Measurements from ENCODE around the gene PEX11B. TPM values are rescaled to one million over a fixed set of nuclear protein-coding genes. Genes with fewer than 3 reads are reported as not detected.

PEX11B gene
- total and polyA plus RNA-seq, 5 experiments from 2014 or later: 35.3 to 50.3 (median 39.7) TPM

DNA sequence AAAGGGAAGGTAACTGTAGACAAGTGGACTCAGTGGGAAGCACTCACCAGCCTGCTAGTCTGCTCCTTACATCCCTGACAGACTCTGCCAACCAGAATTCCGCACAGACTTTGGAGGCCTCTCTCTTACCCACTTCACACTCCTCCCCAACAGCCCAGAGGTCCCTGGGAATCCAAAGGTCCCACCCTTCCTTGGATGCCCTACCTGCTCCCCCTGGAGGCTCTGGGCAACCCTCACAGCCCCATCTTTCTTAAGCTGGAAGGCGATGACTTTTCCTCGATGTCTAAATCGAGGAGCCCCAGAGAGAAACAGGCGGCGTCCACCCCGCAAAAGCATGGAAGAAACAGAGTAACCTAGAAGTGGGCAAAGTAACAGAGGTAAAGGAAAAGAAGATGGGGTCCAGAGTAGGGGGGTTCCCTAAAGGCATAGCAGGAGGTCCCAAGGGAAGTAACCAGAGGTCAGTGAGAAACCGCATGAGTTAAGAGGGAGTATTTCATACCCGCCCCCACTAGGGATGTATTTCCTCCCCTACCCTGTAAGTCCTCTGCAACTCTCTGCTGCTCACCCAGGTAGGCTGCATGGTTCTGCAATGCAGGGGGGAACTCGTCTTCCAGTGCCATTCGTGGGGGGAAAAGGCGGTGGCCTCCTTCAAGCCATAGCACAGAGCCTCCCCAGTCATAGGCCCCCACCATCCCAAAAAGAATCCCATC is 17.1 kb downstream of the PEX11B start:
- H3K9me3 Mint-ChIP-seq: no peaks in the 10 kb centered on the region
- peaks cover 0 to 2% (median 0%) of the 10 kb centered on the region in 4 donors for H3K4me1 Mint-ChIP-seq
- peaks cover 0 to 13% (median 11%) of the 10 kb centered on the region in 3 donors for H3K36me3 Mint-ChIP-seq
- peak overlapping the region in 1 of 10 donors; percentile 48 for H3K27ac Mint-ChIP-seq
- ATAC-seq (no peak), DNase-seq (no peak)
- H3K27me3 Mint-ChIP-seq: no peaks in the 10 kb centered on the region
- POLR2A ChIA-PET: no interaction called here
- H3K4me3 Mint-ChIP-seq: no peak overlapping the region

DNA sequence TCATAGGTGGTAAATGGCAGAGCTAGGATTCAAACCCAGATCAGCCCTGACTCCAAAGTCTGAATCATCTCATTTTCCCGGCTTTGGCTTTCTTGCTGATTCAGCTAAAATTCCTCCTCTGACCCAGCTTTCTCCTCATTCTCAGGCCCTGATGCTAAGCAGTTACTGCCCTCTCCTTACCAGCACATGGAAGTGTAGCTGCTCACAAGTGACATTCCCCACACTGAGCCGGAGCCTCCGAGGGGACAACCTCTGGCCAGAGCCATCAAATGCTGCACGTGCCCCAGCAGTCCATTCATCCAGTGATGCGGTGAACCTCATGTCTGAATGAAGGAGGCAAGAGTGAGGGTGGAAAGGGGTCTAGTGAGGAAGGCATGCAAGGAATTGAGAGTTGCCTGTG is 19.8 kb downstream of the PEX11B start:
- Mint-ChIP-seq H3K4me3 (no peak overlapping the region), H3K4me1 (no peaks in the 10 kb centered on the region)
- POLR2A ChIA-PET: interaction anchor here (1.2 kb wide), 1 partner anchor 10 kb away, joined by 4 read pairs; no protein-coding TSS in a partner anchor

DNA sequence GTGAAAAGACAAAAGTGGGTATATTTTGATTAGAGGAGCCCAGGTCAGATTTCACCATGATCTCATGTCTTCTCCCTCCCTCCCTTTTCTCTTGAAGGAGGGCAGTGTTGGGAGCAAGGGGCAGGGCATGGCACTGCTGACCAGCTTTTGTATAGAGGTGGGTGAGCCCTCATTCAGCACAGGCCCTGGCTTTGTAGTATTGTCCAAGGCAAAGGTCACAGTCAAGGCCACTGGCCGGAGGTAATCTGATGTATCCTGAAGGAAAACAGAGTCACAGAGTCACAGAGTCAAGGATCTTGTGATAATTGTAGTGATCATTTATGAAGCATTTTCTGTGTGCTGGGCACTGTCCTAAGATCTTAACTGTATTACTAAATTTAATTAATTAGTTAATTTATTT is 20.5 kb downstream of the PEX11B start:
- H3K4me3 Mint-ChIP-seq: no peak overlapping the region

More for the DNA sequence above, 19.8 kb downstream of the PEX11B start:
- Mint-ChIP-seq H3K27me3 (no peaks in the 10 kb centered on the region), H3K27ac (no peak overlapping the region), H3K9me3 (no peaks in the 10 kb centered on the region), H3K36me3 (peaks cover 0 to 13% (median 11%) of the 10 kb centered on the region in 3 donors)
- no peak for ATAC-seq
- no peak for DNase-seq

GRCh38 chr1:145895471-145895870 is 23.0 kb downstream of the PEX11B start:
- Mint-ChIP-seq H3K36me3 (peaks cover 0 to 9% (median 3%) of the 10 kb centered on the region in 3 donors), H3K27ac (peak overlapping the region in 1 of 10 donors; percentile 12), H3K9me3 (no peaks in the 10 kb centered on the region), H3K4me3 (no peak overlapping the region), H3K4me1 (no peaks in the 10 kb centered on the region), H3K27me3 (no peaks in the 10 kb centered on the region)
- POLR2A ChIA-PET: no interaction called here
- ATAC-seq: no peak
- DNase-seq: no peak

More for the DNA sequence above, 20.5 kb downstream of the PEX11B start:
- Mint-ChIP-seq H3K27me3 (no peaks in the 10 kb centered on the region), H3K36me3 (peaks cover 0 to 13% (median 11%) of the 10 kb centered on the region in 3 donors), H3K9me3 (no peaks in the 10 kb centered on the region), H3K4me1 (no peaks in the 10 kb centered on the region), H3K27ac (no peak overlapping the region)
- POLR2A ChIA-PET: interaction anchor here (1.2 kb wide), 1 partner anchor 11 kb away, joined by 4 read pairs; no protein-coding TSS in a partner anchor
- ATAC-seq (no peak), DNase-seq (no peak)

DNA sequence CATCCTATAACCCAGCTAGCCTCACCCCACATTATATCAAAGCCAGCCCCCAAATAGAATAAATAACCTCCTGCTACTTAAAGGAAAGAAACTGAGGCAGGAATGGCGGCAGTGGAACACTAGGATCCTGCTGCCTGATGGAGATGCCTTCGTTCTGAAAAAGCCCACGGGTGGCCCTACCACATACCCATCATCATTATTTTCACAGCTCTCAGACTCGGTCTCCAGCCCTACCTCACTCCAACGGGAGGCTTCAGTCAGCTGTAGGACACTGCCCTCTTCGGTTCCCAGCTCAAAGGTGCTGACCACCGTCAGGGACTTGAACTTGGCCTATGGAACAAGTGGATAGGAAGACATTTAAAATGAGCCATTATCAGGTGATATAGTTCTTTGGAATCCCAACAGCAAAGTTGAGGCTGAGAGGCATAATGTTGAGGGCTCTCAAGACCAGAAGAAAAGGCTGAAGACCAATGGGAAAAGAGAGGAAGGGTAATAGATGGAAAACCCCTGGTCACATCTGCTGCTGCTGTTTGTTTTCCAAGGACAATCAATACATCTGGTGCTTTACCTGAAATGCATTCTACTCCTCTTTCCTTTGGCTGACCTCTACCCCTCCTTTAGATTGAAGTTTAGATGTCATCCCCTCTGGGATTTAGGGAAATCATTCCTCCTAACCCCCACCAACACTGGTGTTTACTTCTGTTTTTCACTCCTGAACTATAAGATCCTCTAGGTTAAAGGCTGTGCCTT is 25.0 kb downstream of the PEX11B start:
- POLR2A ChIA-PET: interaction anchor here (0.5 to 0.6 kb wide), 2 partner anchors 14 to 113 kb away, joined by 4 to 5 read pairs; no protein-coding TSS in a partner anchor
- Mint-ChIP-seq H3K9me3 (no peaks in the 10 kb centered on the region), H3K4me1 (no peaks in the 10 kb centered on the region)

DNA sequence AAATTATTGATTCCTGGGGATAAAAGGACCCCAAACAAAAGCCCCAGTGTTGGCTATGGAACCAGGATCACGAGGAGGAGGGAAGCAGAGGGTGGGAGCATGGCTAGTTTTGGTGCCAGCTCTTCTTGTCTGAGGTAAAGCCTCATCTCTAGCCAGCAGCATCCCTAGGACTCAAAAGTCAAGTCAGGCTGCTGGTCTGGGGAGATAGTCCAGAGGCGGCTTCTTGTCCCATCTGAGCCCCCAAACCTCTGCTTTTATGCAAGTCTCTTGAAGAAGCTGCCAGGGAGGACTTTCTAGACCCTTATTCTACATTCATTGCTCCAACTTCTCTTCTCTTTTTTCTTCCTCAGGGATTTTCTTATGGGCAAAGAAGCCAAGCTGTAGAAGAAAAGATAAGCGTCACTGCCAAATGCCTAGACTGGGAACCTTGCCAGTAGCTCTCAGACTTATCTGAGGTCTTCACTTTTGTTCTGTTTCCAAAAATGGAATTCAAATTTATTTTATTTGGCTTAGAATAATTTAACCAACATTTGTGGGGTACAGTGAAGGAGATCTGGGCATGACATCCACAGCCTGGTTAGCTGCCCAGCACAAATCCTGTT is 25.9 kb downstream of the PEX11B start:
- Mint-ChIP-seq H3K27ac (peak overlapping the region in 2 of 10 donors; percentile 11 to 37), H3K27me3 (no peaks in the 10 kb centered on the region), H3K4me3 (no peak overlapping the region), H3K9me3 (no peaks in the 10 kb centered on the region), H3K4me1 (no peaks in the 10 kb centered on the region), H3K36me3 (peaks cover 0 to 5% (median under 1%) of the 10 kb centered on the region in 3 donors)
- no peak for DNase-seq
- POLR2A ChIA-PET: interaction anchor here (0.5 to 2.0 kb wide), 6 partner anchors 15 to 119 kb away, joined by 3 to 7 read pairs (median 4); partner anchors contain the start of genes ANKRD34A and POLR3GL
- no peak for ATAC-seq

More for the DNA sequence above, 25.0 kb downstream of the PEX11B start:
- DNase-seq (no peak), ATAC-seq (no peak)
- peak overlapping the region in 1 of 10 donors; percentile 11 for H3K27ac Mint-ChIP-seq
- H3K36me3 Mint-ChIP-seq: peaks cover 0 to 9% (median 3%) of the 10 kb centered on the region in 3 donors
- no peaks in the 10 kb centered on the region for H3K27me3 Mint-ChIP-seq
- no peak overlapping the region for H3K4me3 Mint-ChIP-seq

DNA sequence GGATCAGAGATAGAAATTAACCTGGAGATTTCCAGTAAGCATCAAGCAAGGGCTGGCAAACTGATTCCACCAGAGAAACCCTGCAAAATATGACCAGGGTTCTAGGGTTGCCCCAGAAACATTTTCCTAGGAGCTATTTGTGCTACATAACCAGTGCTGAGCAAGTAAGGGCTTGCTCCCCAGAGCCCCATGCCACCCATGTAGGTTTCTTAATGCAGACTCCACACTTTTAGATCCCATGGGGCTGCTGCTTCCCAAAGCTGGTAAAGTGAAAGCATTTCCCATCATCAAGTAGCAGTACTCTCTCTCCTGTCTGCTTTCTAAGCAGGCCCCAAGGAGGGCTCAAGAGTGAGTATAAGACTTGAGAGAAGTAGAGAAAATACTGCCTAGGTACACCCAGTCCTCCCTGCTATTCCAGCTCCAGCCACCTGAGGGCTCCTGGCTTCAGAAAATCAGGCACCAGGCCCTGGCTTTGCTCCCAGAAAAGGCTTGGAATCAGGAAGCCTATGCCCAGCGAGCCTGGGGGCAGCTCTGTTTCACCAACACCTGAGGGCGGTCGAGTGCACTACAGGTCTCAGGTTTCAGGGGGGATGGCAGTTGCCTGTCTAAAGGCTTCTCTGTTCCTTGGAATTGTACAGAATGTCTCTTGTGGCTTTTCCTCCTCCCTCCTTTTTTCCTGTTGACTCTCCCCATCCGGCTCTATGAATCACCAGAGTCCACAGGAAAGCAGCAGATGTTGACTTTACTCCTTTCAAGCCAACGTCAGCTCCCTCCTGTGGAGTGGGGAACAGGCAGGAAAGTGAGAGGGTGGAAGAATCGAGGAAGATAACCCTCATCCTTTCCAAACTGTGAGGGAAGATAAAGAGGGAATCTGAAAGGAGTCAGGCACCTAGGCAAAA is 26.7 kb downstream of the PEX11B start:
- peak; percentile 61 to 75 for ATAC-seq
- DNase-seq: peak; percentile 9 to 73 (median 36)
- Mint-ChIP-seq H3K27me3 (no peaks in the 10 kb centered on the region), H3K9me3 (no peaks in the 10 kb centered on the region), H3K4me3 (no peak overlapping the region), H3K27ac (peak overlapping the region in 1 of 10 donors; percentile 37), H3K4me1 (peaks cover 0 to 1% (median under 1%) of the 10 kb centered on the region in 4 donors), H3K36me3 (no peaks in the 10 kb centered on the region)
- POLR2A ChIA-PET: interaction anchor here (0.6 to 2.0 kb wide), 5 partner anchors 33 to 119 kb away, joined by 3 to 9 read pairs (median 5); partner anchors contain the start of genes ANKRD34A, PIAS3 and POLR3GL

- POLR2A ChIA-PET: interaction anchor here (1.1 to 2.0 kb wide), 4 partner anchors 32 to 120 kb away, joined by 3 to 9 read pairs (median 6); partner anchors contain the start of genes ANKRD34A, PIAS3 and POLR3GL
- Mint-ChIP-seq H3K9me3 (no peaks in the 10 kb centered on the region), H3K4me1 (peaks cover 0 to 6% (median 3%) of the 10 kb centered on the region in 4 donors), H3K27me3 (no peaks in the 10 kb centered on the region), H3K36me3 (no peaks in the 10 kb centered on the region), H3K27ac (no peak overlapping the region), H3K4me3 (no peak overlapping the region)
- DNase-seq: no peak
- ATAC-seq: no peak
These were observed 27.4 kb downstream of the PEX11B start for GRCh38 chr1:145891143-145891542.

DNA sequence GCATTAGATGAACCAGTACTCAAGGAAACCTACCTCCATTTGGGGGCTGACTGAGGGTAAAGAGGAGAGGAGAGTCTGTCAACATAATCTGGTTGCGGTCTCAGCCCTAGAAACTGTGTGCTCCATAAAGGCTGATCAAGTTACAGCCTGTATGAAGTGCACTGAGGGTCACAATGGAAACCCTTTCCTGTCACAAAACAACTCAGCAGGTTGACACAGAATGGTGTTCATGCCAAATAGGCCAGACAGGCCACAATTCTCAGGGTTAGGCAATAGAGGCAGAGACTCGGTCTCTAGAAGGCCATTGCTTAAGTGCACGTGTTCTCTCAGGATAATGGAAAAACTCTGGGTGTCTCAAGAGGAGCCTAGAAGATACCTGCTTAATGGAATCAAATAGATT is 28.8 kb downstream of the PEX11B start:
- POLR2A ChIA-PET: interaction anchor here (0.7 kb wide), 1 partner anchor 27 kb away, joined by 4 read pairs; no protein-coding TSS in a partner anchor

DNA sequence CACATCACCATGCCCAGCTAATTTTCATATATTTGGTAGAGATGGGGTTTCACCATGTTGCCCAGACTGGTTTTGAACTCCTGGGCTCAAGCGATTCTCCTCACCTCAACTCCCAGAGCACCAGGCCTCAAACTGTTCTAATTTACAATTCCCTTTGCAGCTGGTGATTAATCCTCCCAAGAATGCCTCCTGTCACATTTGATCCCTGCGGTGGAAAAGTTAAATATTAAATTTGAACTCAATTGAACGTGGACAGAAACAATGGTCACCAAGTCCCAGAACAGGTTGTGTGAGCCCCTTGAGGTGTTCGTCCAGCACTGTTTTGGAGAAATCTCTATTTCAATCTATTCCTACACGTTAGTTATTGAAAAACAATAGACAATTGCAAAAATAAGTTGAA is 30.9 kb downstream of the PEX11B start:
- DNase-seq (no peak), ATAC-seq (no peak)
- Mint-ChIP-seq H3K36me3 (no peaks in the 10 kb centered on the region), H3K27ac (no peak overlapping the region), H3K9me3 (no peaks in the 10 kb centered on the region), H3K4me1 (peaks cover 10 to 18% (median 14%) of the 10 kb centered on the region in 4 donors), H3K4me3 (peak overlapping the region in 3 of 10 donors; percentile 45 to 72 (median 53)), H3K27me3 (peaks cover 3 to 21% (median 14%) of the 10 kb centered on the region in 5 donors)
- POLR2A ChIA-PET: interaction anchor here (0.6 kb wide), 1 partner anchor 79 kb away, joined by 3 read pairs; no protein-coding TSS in a partner anchor

More for the DNA sequence above, 28.8 kb downstream of the PEX11B start:
- DNase-seq (no peak), ATAC-seq (no peak)
- Mint-ChIP-seq H3K4me3 (no peak overlapping the region), H3K27me3 (peaks cover 0 to 5% (median 3%) of the 10 kb centered on the region in 5 donors), H3K9me3 (no peaks in the 10 kb centered on the region), H3K27ac (no peak overlapping the region), H3K36me3 (no peaks in the 10 kb centered on the region), H3K4me1 (peaks cover 9 to 16% (median 12%) of the 10 kb centered on the region in 4 donors)

GRCh38 chr1:145886816-145887215 is 31.7 kb downstream of the PEX11B start:
- no peak for DNase-seq
- Mint-ChIP-seq H3K4me1 (peaks cover 10 to 18% (median 14%) of the 10 kb centered on the region in 4 donors), H3K27ac (peak overlapping the region in 2 of 10 donors; percentile 18 to 76), H3K4me3 (peak overlapping the region; percentile 56 to 85 (median 74)), H3K9me3 (no peaks in the 10 kb centered on the region), H3K27me3 (peaks cover 3 to 26% (median 17%) of the 10 kb centered on the region in 5 donors), H3K36me3 (no peaks in the 10 kb centered on the region)
- no peak for ATAC-seq
- POLR2A ChIA-PET: interaction anchor here (0.8 to 0.9 kb wide), 3 partner anchors 30 to 71 kb away, joined by 3 to 4 read pairs (median 3); partner anchors contain the start of genes LIX1L and RBM8A
